ENCODE measurements around the gene CDH8.
"Not testable (repeated sequence)": the region's sequence is repeated elsewhere in the genome, so short reads cannot be mapped to it uniquely, and the experiment has no call there.

The CDH8 gene

DNA sequence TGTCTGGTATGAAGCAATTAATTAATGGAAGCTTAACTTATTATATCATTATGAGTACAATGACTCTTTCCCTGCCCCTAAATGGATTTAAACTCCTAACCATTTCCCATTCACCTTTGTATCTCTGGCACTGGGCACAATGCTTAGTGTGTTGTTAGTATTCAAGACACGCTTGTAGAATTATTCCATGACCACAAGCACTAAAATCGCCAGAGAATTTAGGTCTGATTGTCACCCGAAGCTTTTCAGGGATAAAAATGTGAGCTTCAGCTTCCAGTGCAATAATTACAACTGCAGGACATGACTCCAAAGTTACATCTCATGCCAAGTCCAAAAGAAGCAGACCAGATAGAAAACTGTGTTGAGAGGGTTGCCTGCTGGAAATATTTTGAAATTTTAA, 101.6 kb downstream of the CDH8 start:
- DNase-seq (ENCODE audit: low spot score): no peak

DNA sequence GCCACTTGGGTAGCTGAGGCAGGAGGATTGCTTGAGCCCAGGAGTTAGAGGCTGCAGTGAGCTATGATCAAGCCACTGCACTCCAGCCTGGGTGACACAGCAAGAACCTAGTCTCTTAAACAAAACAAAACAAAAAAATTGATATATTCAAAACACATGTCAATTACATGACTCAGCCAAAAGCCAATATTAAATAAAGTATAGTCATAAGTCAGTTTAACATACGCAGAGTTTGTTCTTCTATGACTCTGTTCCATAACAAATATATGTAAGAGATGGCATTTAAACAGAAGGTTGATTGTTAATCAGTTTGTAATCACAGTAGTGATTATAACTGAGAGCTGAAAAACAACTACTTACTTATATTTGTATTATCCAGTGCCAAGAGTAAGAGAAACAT, 106.5 kb downstream of the CDH8 start:
- DNase-seq (ENCODE audit: low spot score): no peak

DNA sequence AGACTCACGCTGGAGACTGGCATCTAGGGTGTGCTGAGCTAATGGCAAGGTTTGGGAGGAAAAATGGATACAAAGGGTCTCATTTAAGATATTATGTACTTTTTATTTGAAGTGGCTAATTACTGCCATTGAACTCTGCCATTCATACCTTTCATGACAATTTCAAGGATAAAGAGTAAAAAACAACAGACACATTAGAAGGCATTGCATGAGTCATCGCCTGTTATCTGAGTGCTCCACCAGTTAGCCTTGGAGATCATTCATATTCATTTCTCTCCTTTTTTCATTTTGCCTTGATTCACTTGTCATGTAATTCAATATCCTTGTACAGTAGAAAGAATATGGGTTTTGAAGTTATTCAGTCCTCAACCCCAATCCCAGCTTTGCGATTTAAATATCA, 109.5 kb downstream of the CDH8 start:
- DNase-seq (ENCODE audit: low spot score): no peak

DNA sequence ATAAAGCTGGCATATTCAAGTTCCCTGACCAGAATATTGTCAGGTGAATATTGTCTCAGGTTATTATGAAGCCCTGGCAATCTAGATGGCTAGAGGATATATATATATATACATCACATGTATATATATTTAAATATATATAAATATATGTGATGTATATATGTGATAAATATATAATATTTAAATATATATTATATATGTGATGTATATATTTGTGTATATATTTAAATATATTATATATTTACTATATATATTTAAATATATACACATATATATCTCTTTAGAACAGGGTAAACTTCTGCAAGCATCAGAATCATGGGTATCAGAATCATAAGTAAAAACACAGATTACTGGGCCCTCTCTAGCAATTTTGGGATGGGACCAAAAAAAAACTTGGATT, 112.6 kb downstream of the CDH8 start:
- DNase-seq (ENCODE audit: low spot score): no peak

DNA sequence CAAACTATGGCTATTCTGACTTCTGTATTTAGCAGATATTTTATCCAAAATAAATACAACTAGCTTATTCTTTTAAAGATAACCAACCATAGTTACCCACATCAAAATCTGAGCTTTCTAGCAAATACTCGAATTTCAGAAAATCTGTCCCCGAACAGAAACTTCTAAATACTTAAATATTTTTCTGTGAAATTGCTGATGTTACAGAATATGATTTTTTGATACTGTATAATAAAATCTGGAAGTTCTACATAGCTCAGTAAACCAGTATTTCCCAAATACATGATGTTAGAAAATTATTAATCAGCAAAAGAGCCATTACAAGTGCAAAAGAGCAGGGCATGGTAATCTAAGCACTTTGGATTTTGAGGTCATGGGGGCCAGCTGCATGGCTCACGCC, 114.9 kb downstream of the CDH8 start:
- DNase-seq (ENCODE audit: low spot score): no peak

DNA sequence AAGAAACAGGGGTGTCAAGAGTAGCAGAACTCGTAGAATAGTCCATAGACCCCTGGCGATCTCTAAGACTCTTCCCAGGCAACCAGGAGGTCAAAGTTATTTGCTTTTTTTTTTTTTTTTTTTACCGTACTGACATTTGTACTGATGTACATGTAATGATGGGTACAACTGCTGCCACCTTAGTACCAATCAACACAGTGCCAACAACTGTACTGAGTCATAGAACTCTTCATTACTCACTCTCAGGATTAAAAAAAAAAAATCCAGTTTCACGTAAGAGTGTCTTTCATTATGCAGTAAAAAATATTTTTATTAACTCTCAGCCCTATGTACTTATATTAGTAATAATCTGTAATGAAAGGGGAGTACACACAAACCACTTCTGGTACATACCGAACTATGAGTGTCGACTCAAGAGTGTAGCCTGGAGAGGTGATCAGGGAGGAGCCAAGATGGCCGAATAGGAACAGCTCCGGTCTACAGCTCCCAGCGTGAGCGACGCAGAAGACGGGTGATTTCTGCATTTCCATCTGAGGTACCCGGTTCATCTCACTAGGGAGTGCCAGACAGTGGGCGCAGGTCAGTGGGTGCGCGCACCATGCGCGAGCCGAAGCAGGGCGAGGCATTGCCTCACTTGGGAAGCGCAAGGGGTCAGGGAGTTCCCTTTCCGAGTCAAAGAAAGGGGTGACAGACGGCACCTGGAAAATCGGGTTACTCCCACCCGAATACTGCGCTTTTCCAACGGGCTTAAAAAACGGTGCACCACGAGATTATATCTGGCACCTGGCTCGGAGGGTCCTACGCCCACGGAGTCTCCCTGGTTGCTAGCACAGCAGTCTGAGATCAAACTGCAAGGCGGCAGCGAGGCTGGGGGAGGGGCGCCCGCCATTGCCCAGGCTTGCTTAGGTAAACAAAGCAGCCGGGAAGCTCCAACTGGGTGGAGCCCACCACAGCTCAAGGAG, 118.1 kb downstream of the CDH8 start:
- not testable (repeated sequence) for DNase-seq (ENCODE audit: low spot score)

DNA sequence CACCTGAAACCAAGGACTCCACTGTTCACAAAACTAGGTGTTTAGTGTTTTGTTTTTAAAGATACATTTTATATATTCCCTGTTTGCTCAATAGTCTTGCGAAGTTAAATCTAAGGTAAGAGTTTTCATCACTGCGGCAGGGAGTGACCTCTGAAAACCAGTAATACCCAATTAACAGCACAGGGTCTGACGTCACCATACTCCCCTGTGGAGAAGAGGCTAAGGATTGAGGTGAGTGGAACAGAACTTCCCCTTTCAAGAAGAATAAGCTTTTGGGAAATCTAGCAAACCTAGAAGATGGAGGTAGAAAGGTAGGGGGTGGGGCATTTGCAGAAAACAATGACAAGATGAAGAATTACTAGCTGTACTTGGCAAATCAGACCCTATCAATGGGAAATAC, 120.7 kb downstream of the CDH8 start:
- no peak for DNase-seq (ENCODE audit: low spot score)

DNA sequence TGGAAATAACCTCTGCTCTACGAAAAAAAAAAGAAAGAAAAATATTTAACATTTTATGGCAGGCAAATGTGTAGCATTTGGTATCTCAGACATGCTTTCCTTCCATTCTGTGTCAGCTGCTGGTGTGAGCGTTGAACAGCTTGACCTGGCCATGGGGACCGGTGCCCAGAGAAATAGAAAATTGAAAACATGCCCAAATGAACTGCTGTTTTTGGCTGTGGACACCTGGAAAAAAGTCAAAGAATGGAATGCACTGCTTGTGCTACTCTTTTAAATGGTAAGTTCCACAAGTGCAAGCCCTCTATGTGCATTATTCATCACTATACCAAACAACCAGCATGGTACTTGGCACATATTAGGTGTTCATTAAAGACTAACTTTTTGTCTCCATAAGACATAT, 127.2 kb downstream of the CDH8 start:
- no peak for DNase-seq (ENCODE audit: low spot score)

DNA sequence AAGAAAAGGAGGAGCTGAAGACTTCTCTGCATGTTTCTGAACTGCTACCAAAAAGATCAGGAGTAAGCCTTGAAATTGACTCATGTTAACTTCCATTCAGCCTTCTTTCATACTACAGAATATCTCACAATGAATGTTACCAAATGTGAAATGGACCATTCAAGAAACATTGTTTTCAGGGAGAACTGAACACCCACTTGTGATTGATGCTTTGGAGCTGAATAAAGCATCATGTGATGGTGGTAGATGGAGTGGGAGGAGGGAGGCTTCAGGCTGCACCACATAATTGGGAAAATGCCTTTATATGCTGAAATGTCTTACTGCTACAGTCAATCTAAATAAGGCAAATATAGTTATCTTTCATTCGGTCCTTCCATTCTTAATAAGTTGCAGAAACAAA, 127.8 kb downstream of the CDH8 start:
- no peak for DNase-seq (ENCODE audit: low spot score)

DNA sequence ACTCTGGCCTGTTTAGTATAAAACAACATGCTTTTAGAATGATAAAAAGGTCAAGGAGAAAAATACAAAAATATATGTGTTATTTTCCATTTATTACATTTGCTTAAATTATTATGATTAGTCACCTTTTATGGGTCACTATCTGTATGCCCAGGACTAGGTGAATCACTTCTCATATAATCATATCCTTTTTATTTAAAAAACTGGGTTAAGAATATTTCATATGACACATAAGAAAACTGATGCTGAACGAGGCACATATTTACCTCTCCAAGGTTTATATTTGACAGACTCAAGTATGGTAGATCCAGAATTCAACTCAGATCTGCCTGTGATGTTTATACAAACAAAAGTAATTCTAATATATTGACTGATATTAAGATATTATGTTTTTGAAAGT, 134.5 kb downstream of the CDH8 start:
- DNase-seq (ENCODE audit: low spot score): no peak

DNA sequence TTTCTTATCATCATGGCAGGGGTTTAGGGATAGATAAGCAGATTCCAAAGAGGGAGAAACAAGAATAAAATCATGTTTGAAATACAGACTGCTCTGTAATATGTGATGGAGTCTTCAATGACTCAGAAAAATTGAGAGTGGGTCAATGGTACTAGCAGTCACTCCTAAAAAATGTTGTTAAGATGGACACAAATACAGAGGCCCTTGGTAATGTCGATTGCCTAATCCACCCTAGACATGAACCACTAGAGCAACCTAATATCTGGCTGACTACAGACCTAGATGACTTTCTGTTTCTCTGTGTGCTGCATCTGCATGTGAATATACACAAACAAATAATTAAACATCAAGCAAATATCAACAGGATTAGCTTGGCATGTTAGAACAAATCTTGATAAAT, 135.8 kb downstream of the CDH8 start:
- DNase-seq (ENCODE audit: low spot score): no peak

DNA sequence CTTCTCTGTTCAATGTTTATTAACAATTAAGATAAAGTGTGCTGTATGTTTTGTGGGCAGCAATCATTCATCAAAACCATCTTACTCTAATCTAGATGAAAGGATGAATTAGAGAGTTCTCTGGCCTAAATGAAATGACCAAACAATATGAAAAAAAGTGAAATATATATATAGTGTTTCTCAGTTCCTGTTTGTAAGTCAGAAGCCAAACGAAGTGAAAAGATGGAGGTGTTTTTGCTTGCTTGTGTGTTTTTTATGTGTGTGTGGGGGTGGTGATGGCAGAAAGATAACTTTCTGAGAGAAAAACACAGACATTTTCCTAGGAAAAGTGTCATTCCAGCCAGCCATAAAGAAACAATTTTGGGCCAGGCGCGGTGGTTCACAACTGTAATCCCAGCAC, 138.6 kb downstream of the CDH8 start:
- no peak for DNase-seq (ENCODE audit: low spot score)

DNA sequence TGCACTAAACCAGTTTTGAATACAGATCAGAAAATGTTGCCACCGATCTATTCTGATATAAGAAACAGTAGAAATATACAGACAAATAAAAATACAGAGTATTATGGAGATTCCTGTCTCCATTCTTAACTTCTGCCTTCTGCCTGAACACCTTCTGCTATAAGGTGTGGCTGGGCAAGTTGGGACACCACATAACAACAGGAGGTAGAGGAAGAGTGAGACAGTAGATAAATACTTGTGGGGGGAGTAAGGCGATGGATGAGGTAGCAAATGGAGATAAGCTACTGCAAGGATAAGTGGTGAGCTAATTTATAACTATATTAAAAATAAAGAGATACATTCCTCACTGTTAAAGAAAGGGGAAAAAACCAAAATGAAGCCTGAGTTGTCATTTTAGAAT, 143.7 kb downstream of the CDH8 start:
- DNase-seq (ENCODE audit: low spot score): no peak

DNA sequence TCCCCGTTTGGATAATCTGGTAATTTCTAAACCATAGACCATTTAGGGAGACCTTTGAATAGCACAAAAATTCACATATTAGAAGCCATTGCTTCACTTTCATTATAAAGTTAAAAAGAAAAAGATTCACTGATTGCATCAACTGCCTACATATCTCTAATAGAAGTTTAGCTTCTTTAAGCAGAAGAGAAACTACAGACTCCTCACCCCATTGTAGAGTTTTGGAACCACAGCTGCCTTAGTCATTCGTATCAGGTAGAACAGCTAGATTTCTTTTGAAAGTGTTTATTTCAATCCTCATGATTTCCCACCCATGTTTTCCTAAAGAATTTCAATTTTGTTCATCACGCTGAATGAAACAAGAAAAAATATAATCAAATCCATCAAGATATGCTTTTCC, 144.8 kb downstream of the CDH8 start:
- no peak for DNase-seq (ENCODE audit: low spot score)

DNA sequence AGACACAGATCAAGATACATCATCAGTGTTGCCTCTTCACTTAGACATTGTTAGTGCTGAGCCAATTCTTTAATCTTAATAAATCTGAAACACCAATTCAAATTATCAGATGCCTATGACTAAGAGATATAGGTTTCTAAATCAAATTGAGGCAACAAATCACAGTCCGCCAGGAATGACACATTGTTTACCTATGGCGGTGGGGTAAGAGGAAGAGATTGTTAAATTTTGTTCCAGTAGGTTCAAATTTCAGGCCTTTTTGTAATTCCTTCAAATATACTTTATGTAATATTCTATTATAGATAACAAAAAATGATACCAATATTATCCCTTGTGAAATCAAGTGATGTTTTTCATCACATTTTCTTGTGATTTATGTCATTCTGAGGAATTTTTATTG, 145.9 kb downstream of the CDH8 start:
- no peak for DNase-seq (ENCODE audit: low spot score)

DNA sequence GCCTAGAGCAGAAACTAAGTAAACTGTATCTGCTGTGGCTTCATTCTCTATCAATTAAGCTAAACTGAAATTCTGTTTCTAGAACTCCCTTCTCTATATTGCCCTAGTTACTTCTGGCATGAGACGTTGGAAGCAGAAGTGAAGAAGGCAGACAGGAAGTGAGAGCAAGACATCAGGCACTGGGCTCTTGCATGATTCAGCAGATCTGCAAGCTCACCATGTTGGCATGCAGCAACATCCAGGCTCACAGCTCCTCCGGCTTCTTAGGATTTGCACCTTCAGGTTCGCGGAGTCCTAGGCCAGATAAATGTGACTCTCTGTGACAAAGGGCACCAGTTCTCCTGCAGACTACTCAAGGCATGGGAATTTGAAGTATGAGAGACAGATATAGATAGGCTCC, 148.3 kb downstream of the CDH8 start:
- no peak for DNase-seq (ENCODE audit: low spot score)

DNA sequence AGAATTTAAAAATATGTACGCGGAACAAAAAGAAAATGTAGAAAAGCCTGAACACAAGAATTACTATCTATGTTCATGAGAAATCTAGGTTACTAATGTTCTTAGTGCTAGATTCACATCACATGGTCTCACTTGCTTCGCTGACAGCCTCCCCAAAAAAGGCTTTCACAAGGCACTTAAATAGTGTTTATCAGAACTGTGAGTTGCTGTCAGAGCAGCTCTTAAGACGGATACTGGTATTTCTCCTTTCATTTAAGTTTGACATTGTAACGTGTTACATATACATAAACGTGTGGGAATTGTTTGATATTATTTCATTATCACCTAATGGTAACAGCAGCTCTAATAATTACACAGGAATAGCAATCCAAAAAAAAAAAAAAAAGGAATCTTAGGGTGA, 150.9 kb downstream of the CDH8 start:
- DNase-seq (ENCODE audit: low spot score): no peak

DNA sequence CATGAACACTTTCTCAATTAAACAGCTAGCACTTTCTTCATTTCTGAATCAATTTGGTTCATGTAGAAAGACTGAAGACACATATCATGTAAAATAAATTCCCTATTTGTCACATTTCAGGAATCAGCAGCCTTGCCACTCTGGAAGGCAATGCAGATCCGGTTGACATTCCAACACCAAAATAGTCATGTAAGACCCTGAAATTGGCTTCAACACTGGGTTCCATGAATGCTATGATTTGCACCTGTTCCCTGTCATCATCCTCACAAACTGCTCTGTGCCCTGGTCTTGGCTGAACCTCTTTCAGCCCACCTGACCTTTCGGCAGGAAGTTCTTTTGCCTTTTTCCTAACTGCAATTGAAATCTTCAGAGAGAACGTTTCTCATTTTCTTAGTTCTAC, 156.9 kb downstream of the CDH8 start:
- DNase-seq (ENCODE audit: low spot score): no peak

DNA sequence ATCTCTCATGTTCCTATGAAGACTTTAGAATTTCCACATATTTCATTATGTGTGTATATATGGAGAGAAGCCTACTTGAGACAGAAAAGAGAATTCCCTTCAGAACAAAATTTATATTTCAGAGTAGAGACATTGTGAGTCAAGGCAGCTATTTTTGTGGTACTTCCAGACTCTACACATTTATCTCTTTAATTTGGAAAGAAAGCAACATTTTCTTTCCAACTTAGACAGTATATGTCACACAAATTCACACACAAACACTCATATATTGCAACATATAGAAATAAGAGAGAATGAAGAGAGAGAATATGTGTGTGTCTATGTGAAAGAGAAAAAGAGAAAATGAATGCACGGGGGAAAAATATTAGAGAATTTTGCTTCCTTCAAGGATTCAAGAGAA, 158.8 kb downstream of the CDH8 start:
- no peak for DNase-seq (ENCODE audit: low spot score)

DNA sequence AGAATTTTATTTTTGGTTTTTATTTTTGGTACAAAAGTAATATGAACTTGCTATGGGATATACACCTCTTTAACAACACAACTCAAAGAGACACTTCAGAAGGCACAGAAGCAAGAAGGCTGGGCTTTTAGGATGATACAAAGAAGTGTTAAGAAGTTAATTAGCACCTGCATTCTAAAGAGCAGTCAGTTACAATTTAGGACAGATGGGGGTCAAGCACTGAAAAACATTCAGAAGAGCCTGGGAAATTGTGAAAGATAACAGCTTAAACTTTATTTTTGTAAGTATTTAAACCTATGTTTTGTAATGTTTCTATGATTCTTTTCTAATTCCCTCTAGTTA, 163.5 kb downstream of the CDH8 start:
- no peak for DNase-seq (ENCODE audit: low spot score)

DNA sequence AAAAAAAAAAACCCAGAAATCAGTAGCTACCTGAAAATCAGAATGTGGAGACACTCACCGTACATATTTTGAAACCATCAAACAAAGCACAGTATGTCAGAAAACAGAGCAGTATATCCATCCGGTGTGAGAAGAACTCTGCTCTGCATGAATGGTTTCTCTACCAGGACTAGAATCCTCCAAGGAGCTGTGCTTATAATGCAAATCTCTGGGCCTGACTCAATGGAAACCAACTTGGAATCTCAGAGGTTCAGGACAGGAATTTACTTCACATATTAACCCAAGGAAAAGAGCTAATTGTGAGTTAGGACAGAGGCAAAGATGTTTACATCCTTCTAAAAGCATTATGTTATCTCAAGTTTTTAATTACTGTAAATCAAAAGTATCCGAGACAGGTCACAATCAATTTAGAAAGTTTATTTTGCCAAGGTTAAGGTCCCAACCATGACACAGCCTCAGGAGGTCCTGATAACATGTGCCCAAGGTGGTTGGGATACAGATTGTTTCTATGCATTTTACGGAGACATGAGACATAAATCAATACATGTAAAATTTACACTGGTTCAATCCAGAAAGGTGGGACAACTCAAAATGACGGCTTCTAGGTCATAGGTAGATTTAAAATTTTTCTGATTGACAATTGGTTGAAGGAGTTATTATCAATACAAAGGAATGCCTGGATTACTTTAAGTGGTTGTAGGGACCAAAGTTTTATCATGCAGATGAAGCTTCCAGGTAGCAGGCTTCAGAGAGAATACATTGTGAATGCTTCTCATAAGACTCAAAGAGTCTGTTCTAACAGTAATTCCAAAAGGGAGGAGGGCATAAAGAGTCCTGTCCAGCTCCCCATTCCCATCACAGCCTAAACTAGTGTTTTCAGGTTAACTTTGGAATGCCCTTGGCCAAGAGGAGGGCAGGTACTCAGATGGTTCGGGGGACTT, 164.1 kb downstream of the CDH8 start:
- DNase-seq (ENCODE audit: low spot score): no peak

DNA sequence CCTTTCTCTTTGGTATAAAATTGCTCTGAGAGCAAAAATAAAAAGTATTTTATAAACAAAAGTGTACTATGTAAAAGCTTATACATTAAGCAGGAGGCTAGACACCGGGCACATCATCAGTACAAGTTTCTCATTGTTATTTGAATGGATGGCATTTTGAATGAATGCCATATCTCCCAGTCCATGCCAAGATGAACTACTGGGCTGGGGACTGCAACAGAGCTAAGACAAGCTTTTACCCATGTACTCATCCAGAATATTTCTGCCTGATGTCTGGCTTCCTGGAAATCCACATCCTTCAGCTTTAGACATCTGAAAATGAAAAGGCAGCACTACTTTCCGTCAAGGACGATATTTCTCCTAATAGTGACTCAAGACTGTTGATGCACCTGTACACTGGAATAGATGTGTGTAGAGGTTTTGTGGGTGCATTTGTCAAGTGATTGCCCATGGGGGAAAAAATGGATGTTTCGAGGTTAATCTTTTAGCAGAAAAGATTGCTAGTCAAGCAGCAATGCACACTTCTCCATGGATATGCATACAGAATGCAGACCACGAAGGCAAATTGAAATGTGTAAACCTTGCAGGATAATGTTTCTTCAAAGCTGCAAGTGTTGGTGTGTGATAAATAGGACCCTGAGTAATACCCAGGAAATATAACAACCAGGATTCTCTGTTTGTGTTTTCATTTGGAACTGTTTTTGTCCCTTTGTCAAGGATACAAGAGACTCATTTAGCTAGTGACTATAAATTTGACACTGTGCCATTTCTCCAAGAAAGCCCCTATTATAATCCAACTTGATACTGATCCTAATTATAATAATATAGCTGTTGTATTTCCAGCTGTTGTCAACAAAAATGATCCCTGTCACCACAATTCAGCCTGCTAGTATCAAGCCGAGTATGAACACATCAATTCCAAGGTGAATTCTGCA, 173.8 kb downstream of the CDH8 start:
- no peak for DNase-seq (ENCODE audit: low spot score)

All from kidney capillary endothelial cell (primary cell).